GM12875 (cell line): Measurements from ENCODE around the gene HDGFL2.

Experiments
- H3K4me3 ChIP-seq: one replicate; pipeline ENCODE4 v1.5.1; 2011; ENCODE audit warnings: low read depth, low read length, control low read depth
- CTCF ChIP-seq: IDR thresholded peaks from 2 replicates; pipeline ENCODE4 v1.5.1; 2011; ENCODE audit warnings: low read depth, mild to moderate bottlenecking, control low read depth, inconsistent platforms, low read length, moderate library complexity, borderline replicate concordance; ENCODE audit not compliant: insufficient read depth

The HDGFL2 gene

GRCh38 chr19:4500841-4501591 lies 28.9 kb downstream of the HDGFL2 start:
- H3K4me3 ChIP-seq = no peak overlapping the region
- no peak for TF ChIP-seq CTCF

DNA sequence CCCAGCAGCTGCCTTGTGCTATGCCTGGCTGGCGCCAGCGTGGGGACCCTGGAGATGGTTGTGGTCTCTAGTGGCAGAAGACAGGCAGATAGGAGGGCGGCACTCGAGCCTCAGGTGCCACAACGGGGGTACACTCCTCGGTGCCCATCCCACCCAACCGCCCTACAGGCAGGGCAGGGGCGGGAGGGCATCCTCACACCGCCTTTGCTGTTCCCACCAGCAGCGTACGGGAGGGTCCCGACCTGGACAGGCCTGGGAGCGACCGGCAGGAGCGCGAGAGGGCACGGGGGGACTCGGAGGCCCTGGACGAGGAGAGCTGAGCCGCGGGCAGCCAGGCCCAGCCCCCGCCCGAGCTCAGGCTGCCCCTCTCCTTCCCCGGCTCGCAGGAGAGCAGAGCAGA lies 29.6 kb downstream of the HDGFL2 start:
- TF ChIP-seq CTCF = no peak
- H3K4me3 ChIP-seq = no peak overlapping the region

DNA sequence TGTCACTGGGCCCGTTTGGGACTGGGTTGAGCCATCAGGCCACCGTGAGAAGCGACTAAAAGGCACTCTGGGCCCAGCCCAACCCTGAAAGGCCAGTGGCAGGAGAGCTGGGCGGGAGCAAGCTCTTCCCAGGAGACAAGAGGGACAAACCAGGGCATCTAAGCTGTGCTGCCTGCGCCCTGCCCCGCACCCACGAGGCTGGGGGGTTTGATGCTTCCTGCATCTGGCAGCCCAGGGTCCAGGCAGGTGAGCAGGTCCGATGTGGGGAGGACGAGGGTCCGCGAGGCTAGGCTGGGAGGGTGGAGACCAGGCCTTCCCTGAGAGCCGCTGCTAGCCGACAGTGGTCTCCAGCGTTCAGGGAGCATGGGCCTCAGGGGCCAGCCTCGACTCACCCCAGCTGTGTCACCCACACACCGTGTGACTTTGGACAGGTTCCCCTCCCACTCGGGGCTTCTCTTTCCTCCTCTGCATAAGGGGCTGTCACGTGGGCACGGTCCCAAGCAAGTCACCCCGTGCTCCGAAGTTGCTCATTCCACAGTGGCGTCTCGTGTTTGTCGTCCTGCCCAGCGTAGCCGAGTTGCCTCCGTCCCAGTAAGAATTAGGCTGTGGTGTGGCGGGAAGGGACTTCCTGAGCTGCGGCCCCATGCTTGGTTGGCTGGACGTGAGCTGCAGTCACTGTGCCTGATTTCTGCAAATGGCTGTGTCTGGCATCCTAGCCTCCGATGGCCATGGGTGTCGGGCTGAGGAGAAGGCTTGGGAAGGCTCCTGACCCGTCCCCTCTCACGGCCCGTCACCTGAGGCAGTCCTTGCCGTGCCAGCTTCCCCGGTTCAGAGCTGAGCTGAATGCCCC lies 30.4 kb downstream of the HDGFL2 start:
- no peak overlapping the region for H3K4me3 ChIP-seq
- no peak for TF ChIP-seq CTCF

GRCh38 chr19:4503132-4503824 lies 31.2 kb downstream of the HDGFL2 start:
- TF ChIP-seq CTCF = no peak
- no peak overlapping the region for H3K4me3 ChIP-seq

DNA sequence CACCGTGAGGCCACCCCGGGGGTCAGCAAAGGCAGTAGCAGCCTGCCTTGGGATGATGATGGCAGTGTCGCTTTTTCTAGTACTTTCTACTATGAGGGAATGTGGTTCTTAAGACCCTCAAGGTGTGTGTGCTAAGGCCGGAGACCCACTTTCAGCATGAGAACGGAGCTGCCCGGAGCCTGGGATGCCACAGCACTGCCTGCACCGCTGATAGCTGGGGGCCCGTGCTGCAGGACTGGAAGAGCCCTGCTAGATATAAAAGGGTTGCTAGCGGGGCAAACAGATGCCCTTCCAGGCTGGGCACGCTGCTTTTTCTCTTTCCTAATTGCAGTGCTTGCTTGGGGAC lies 31.7 kb downstream of the HDGFL2 start:
- H3K4me3 ChIP-seq = no peak overlapping the region
- no peak for TF ChIP-seq CTCF

DNA sequence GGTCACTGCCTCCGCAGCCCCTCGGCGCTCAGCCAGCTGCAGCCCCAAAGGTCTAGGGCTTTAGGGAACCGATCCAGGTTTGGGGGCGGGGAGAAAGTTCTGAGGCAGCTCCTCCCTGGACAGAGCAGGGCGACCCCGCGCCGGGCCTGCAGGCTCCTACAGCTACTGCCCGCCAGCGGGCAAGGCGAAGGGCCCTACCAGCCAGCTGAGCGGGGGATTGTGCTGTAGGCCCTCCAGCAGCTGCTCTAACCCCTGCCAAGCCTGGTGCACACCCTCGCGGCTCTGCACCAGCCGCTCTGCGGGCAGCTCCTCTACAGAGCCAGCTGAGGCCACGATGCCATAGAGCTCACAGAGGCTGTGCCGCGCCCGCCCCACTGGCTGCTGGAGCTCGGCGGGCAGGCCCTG lies 32.2 kb downstream of the HDGFL2 start:
- H3K4me3 ChIP-seq = no peak overlapping the region
- TF ChIP-seq CTCF = no peak
